Measurements from ENCODE around the gene TRIM31. TPM values are rescaled to one million over a fixed set of nuclear protein-coding genes. Genes with fewer than 3 reads are reported as not detected.

TRIM31 gene
- total and polyA plus RNA-seq, 10 of the 15 experiments (the other 5 are each of a cell fraction or from before 2014, with no cell fraction given) = 0.09 to 20.5 (median 0.31) TPM; not detected in 3

DNA sequence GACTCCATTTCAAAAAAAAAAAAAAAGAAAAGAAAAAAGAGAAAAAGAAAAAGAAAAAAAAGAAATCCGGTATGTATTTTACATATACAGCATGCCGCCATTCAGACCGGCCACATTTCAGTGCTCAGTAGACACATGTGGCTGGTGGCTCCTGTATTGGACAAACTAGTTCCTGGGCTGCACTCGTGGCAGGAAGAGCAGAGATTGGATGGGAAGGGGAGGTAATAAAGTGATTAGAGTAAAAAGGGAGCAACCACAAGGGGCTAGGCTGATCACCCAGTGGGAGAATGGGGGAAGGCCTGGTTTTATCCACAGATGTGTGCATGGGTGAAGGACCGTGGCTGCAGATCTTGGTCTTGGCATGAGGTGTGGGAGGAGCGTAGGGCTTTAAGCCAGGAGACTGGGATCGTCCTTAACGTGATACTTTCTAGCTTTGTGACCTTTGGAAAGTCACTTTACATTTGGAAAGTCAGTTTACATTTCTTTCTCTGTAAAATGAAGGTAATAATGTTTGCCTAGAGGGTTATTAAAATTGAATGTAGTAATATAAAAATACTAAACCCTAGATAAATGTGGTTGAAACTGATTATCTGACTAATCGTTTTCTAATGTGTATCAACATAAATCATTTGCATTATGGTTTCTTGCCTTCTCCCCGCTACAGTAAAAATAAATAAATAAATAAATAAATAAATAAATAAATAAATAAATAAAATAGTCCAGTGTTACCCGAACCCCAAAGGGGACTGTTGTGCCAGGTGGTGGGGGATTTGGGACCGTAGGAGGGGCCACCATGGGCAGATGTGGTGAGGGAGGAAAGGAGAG lies 49.6 kb upstream of the TRIM31 start:
- ChIA-PET CTCF (interaction anchor here (1.6 kb wide), 1 partner anchor 59 kb away, joined by 4 read pairs; no protein-coding TSS in a partner anchor), SMC1A (ENCODE audit: uncharacterized antibody, unreplicated experiment) (interaction anchor here (0.9 kb wide), 1 partner anchor 27 kb away, joined by 3 read pairs; the partner anchor contains the start of gene TRIM40), RAD21 (ENCODE audit: unreplicated experiment) (no interaction called here), POLR2A (no interaction called here)
- no peak for ATAC-seq
- no peaks in the 10 kb centered on the region for H3K79me2 ChIP-seq (ENCODE audit: control insufficient read depth, insufficient read depth, low read length)
- FAIRE-seq = no peak
- no peaks in the 10 kb centered on the region for H3K36me3 ChIP-seq (ENCODE audit: control insufficient read depth in 2 of 2, insufficient read depth in 2 of 2, low read length in 1 of 2)
- TF ChIP-seq ZZZ3 (IDR thresholded peaks at IDR 0.05; ENCODE audit: control insufficient read depth, insufficient read length, low read depth) = no peak
- TF ChIP-seq ZNF24 (IDR thresholded peaks at IDR 0.05) = no peak
- TF ChIP-seq, protein P1, sequence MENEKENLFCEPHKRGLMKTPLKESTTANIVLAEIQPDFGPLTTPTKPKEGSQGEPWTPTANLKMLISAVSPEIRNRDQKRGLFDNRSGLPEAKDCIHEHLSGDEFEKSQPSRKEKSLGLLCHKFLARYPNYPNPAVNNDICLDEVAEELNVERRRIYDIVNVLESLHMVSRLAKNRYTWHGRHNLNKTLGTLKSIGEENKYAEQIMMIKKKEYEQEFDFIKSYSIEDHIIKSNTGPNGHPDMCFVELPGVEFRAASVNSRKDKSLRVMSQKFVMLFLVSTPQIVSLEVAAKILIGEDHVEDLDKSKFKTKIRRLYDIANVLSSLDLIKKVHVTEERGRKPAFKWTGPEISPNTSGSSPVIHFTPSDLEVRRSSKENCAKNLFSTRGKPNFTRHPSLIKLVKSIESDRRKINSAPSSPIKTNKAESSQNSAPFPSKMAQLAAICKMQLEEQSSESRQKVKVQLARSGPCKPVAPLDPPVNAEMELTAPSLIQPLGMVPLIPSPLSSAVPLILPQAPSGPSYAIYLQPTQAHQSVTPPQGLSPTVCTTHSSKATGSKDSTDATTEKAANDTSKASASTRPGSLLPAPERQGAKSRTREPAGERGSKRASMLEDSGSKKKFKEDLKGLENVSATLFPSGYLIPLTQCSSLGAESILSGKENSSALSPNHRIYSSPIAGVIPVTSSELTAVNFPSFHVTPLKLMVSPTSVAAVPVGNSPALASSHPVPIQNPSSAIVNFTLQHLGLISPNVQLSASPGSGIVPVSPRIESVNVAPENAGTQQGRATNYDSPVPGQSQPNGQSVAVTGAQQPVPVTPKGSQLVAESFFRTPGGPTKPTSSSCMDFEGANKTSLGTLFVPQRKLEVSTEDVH (IDR thresholded peaks at IDR 0.05; ENCODE audit: low read depth, partially characterized antibody) = no peak
- no peak for TF ChIP-seq SMAD5 (IDR thresholded peaks at IDR 0.05; ENCODE audit: low read depth)
- no peak for TF ChIP-seq POLR2A (IDR thresholded peaks at IDR 0.05; ENCODE audit: low read depth, low read length)
- no peak for TF ChIP-seq CBFB (IDR thresholded peaks at IDR 0.05; ENCODE audit: low read depth)
- no peak for TF ChIP-seq PML (IDR thresholded peaks at IDR 0.05; ENCODE audit: low read length)
- TF ChIP-seq RCOR1 (conservative IDR thresholded peaks at IDR 0.05; ENCODE audit: low read depth, low read length) = no peak
- TF ChIP-seq, protein P2, sequence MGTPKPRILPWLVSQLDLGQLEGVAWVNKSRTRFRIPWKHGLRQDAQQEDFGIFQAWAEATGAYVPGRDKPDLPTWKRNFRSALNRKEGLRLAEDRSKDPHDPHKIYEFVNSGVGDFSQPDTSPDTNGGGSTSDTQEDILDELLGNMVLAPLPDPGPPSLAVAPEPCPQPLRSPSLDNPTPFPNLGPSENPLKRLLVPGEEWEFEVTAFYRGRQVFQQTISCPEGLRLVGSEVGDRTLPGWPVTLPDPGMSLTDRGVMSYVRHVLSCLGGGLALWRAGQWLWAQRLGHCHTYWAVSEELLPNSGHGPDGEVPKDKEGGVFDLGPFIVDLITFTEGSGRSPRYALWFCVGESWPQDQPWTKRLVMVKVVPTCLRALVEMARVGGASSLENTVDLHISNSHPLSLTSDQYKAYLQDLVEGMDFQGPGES (IDR thresholded peaks at IDR 0.05) = no peak
- TF ChIP-seq ZBED1 (IDR thresholded peaks at IDR 0.05; ENCODE audit: borderline replicate concordance) = no peak
- no peak for TF ChIP-seq SRF (IDR thresholded peaks at IDR 0.05; ENCODE audit: low read depth in 2 of 2, low read length in 2 of 2)
- no peak for TF ChIP-seq BACH1 (IDR thresholded peaks at IDR 0.05; ENCODE audit: borderline replicate concordance)
- TF ChIP-seq, protein P3, sequence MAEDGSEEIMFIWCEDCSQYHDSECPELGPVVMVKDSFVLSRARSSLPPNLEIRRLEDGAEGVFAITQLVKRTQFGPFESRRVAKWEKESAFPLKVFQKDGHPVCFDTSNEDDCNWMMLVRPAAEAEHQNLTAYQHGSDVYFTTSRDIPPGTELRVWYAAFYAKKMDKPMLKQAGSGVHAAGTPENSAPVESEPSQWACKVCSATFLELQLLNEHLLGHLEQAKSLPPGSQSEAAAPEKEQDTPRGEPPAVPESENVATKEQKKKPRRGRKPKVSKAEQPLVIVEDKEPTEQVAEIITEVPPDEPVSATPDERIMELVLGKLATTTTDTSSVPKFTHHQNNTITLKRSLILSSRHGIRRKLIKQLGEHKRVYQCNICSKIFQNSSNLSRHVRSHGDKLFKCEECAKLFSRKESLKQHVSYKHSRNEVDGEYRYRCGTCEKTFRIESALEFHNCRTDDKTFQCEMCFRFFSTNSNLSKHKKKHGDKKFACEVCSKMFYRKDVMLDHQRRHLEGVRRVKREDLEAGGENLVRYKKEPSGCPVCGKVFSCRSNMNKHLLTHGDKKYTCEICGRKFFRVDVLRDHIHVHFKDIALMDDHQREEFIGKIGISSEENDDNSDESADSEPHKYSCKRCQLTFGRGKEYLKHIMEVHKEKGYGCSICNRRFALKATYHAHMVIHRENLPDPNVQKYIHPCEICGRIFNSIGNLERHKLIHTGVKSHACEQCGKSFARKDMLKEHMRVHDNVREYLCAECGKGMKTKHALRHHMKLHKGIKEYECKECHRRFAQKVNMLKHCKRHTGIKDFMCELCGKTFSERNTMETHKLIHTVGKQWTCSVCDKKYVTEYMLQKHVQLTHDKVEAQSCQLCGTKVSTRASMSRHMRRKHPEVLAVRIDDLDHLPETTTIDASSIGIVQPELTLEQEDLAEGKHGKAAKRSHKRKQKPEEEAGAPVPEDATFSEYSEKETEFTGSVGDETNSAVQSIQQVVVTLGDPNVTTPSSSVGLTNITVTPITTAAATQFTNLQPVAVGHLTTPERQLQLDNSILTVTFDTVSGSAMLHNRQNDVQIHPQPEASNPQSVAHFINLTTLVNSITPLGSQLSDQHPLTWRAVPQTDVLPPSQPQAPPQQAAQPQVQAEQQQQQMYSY (CRISPR knock-in tag; IDR thresholded peaks at IDR 0.05) = no peak
- TF ChIP-seq WRNIP1 (IDR thresholded peaks at IDR 0.05; ENCODE audit: borderline replicate concordance, low read depth, low read length) = no peak
- no peak for TF ChIP-seq HDAC2 (IDR thresholded peaks at IDR 0.05)
- TF ChIP-seq RELA (IDR thresholded peaks at IDR 0.05; ENCODE audit: borderline replicate concordance, partially characterized antibody) = no peak
- TF ChIP-seq MTA2 (IDR thresholded peaks at IDR 0.05; ENCODE audit: low read depth) = no peak
- no peak overlapping the region for H3K4me2 ChIP-seq (ENCODE audit: control insufficient read depth, insufficient read depth)
- intact Hi-C loops (cut with micrococcal nuclease; ENCODE audit: unreplicated experiment) = no loop called here
- H4K20me1 ChIP-seq (ENCODE audit: control insufficient read depth, insufficient read depth) = no peaks in the 10 kb centered on the region
- H3K27me3 ChIP-seq (replicated peaks in 1 of 2; ENCODE audit: control insufficient read depth in 2 of 2, insufficient read depth in 2 of 2, low read length in 1 of 2) = peaks cover 2% of the 10 kb centered on the region in 2 experiments; a peak in 3 of 4 replicates
- no peak for DNase-seq (ENCODE audit: low read depth, low spot score)
- 52% methylated on average over 12 of the region's 12 CpGs for WGBS (ENCODE audit: insufficient coverage, insufficient replicate concordance, low lambda C conversion rate, missing lambda C conversion rate)
- no peak overlapping the region for H3K27ac ChIP-seq (ENCODE audit: control insufficient read depth, insufficient read depth)
- no peak overlapping the region for H3K4me3 ChIP-seq
- H2AFZ ChIP-seq (ENCODE audit: control insufficient read depth, low read depth, low read length) = no peak overlapping the region
- H3K9me3 ChIP-seq (replicated peaks; ENCODE audit: control insufficient read depth, insufficient read depth, low read length) = no peaks in the 10 kb centered on the region
- no peak overlapping the region for H3K9ac ChIP-seq (ENCODE audit: control insufficient read depth, insufficient read depth, low read length)
- peaks cover 4% of the 10 kb centered on the region; the same call in 1 of the 2 replicates for H3K4me1 ChIP-seq (ENCODE audit: control insufficient read depth, insufficient read depth, low read length)
- BruUV-seq (replicated peaks) = no TSS peak
- in situ Hi-C loops (cut with MboI) = no loop called here

Measured in GM12878 (cell line).